ENCODE data around the gene SPECC1L.
"Not testable (repeated sequence)": the region's sequence is repeated elsewhere in the genome, so short reads cannot be mapped to it uniquely, and the experiment has no call there.

Gene SPECC1L

GRCh38 chr22:24265734-24266133 is 4.9 kb upstream of the SPECC1L start:
- TF ChIP-seq ZNF274 (IDR thresholded peaks at IDR 0.05; ENCODE audit: low read depth, low read length) = no peak
- no peak overlapping the region for H3K4me3 ChIP-seq (ENCODE audit: low read length)

DNA sequence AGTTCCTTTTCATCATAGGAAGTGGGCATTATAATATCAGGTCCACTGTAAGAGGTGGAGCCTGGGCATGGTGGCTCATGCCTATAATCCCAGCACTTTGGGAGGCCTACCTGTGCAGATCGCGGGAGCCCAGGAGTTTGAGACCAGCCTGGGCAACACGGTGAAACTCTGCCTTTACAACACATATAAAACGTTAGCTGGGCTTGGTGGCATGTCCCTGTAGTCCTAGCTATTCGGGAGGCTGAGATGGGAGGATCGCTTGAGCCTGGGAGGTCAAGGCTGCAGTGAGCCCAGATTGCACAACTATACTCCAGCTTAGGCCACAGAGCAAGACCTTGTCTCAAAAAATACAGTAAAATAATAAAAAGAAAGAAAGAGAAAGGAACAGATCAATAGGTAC is 4.1 kb upstream of the SPECC1L start:
- not testable (repeated sequence) for H3K4me3 ChIP-seq (ENCODE audit: low read length)

- peak overlapping the region; percentile 88 for H3K4me3 ChIP-seq (ENCODE audit: low read length)
- TF ChIP-seq ZNF274 (IDR thresholded peaks at IDR 0.05; ENCODE audit: low read depth, low read length) = no peak
These were observed 789 bp downstream of the SPECC1L start for GRCh38 chr22:24271386-24271854.

GRCh38 chr22:24273031-24273430 is 2.4 kb downstream of the SPECC1L start:
- not testable (repeated sequence) for H3K4me3 ChIP-seq (ENCODE audit: low read length)

DNA sequence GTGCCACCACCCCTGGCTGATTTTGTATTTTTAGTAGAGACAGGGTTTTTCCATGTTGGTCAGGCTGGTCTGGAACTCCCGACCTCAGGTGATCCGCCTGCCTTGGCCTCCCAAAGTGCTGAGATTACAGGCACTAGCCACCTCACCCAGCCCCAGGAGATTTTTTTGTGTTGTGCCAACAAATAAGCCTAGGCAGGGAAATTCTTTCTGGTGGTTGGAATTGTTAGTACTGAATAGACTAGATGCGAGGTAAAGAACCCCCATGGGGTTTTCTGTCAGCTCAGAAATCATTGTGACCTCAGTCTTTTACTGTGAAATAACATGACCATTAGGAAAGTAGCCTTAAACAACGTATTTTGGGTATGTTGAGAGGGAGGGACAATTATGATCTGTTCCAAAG is 3.3 kb downstream of the SPECC1L start:
- peak overlapping the region; percentile 21; the same call in 1 of the 2 replicates for H3K4me3 ChIP-seq (ENCODE audit: low read length)

GRCh38 chr22:24274696-24275405 is 4.2 kb downstream of the SPECC1L start:
- H3K4me3 ChIP-seq (ENCODE audit: low read length) = not testable (repeated sequence)

DNA sequence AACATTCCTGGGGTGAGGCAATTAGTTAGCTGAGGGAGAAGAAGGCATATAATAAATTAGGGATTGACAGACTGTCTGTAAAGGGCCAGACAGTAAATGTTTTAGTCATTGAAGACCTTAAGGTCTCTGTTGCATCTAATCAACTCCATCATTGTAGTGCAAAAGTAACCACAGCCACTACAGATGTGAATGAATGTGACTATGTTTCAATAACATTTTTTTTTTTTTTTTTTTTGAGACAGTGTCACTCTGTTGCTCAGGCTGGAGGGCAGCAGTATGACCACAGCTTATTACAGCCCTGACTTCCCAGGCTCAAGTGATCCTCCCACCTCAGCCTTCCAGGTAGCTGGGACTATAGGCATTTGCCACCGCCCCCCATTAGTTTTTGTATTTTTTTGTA is 9.7 kb downstream of the SPECC1L start:
- H3K4me3 ChIP-seq (ENCODE audit: low read length) = not testable (repeated sequence)

- no peak for TF ChIP-seq ZNF274 (IDR thresholded peaks at IDR 0.05; ENCODE audit: low read depth, low read length)
- H3K4me3 ChIP-seq (ENCODE audit: low read length) = no peak overlapping the region
These were observed 11.8 kb downstream of the SPECC1L start for GRCh38 chr22:24282401-24282800.

GRCh38 chr22:24284747-24285203 is 14.1 kb downstream of the SPECC1L start:
- no peak for TF ChIP-seq ZNF274 (IDR thresholded peaks at IDR 0.05; ENCODE audit: low read depth, low read length)
- no peak overlapping the region for H3K4me3 ChIP-seq (ENCODE audit: low read length)

- no peak for TF ChIP-seq ZNF274 (IDR thresholded peaks at IDR 0.05; ENCODE audit: low read depth, low read length)
- no peak overlapping the region for H3K4me3 ChIP-seq (ENCODE audit: low read length)
These were observed 14.6 kb downstream of the SPECC1L start for GRCh38 chr22:24285245-24285644.

- H3K4me3 ChIP-seq (ENCODE audit: low read length) = not testable (repeated sequence)
These were observed 16.6 kb downstream of the SPECC1L start for GRCh38 chr22:24287212-24287611.

GRCh38 chr22:24287801-24288200 is 17.2 kb downstream of the SPECC1L start:
- H3K4me3 ChIP-seq (ENCODE audit: low read length) = not testable (repeated sequence)

- no peak for TF ChIP-seq ZNF274 (IDR thresholded peaks at IDR 0.05; ENCODE audit: low read depth, low read length)
- no peak overlapping the region for H3K4me3 ChIP-seq (ENCODE audit: low read length)
These were observed 18.5 kb downstream of the SPECC1L start for GRCh38 chr22:24289114-24289513.

DNA sequence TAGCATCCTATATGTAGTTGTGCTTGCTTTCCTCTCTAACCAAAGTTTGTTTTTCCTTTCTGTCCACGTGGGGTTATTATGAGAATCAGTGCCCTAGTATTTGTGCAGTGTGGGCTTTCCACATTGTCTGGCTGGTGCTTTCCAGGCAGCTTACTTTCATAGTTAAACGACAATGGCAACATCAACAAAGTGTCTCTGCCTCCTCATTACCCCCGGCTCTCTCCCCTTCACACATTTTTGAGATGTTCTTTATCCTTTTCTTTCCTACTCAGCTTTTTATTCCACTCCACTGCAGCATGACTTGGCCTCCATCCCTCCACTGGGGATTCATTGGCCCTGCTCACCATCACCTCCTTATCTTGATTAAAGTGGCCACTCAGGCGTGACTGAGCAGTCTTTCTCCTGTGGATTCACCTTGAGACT is 19.1 kb downstream of the SPECC1L start:
- H3K4me3 ChIP-seq (ENCODE audit: low read length) = no peak overlapping the region
- no peak for TF ChIP-seq ZNF274 (IDR thresholded peaks at IDR 0.05; ENCODE audit: low read depth, low read length)

- no peak for TF ChIP-seq ZNF274 (IDR thresholded peaks at IDR 0.05; ENCODE audit: low read depth, low read length)
These were observed 19.8 kb downstream of the SPECC1L start for GRCh38 chr22:24290459-24290858.

GRCh38 chr22:24291515-24292201 is 21.0 kb downstream of the SPECC1L start:
- no peak overlapping the region for H3K4me3 ChIP-seq (ENCODE audit: low read length)
- TF ChIP-seq ZNF274 (IDR thresholded peaks at IDR 0.05; ENCODE audit: low read depth, low read length) = no peak

More at GRCh38 chr22:24290459-24290858, 19.8 kb downstream of the SPECC1L start:
- no peak overlapping the region for H3K4me3 ChIP-seq (ENCODE audit: low read length)

DNA sequence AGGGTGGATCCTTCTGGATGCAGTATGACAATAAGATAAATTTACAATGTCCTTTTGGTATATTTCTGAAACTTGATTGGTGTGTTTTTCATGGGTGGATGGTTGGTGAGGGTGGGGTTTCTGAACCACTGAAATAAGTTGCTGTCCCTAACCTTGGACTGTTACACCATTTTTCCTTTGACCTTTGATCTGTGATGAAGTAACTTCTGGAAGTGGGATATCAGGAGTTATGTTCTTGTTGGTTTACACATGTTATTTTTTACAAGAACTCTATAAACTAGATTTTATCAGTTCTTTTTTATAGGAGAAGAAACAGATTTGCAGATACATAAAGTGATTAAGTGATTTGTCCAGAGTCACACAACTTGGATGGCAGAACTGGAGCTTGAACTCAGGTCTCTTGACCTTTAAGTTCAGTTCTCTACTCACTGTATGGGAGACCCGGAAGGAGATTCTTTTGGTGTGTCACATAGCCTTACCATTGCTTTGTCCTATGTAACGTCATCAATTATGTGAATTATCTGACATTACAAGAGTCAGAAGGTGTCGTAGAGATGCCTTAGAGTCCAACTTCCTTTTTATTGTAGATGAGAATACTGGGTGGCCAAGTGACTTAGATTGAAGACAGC is 21.7 kb downstream of the SPECC1L start:
- H3K4me3 ChIP-seq (ENCODE audit: low read length) = not testable (repeated sequence)

- H3K4me3 ChIP-seq (ENCODE audit: low read length) = not testable (repeated sequence)
These were observed 24.3 kb downstream of the SPECC1L start for GRCh38 chr22:24294913-24295312.

DNA sequence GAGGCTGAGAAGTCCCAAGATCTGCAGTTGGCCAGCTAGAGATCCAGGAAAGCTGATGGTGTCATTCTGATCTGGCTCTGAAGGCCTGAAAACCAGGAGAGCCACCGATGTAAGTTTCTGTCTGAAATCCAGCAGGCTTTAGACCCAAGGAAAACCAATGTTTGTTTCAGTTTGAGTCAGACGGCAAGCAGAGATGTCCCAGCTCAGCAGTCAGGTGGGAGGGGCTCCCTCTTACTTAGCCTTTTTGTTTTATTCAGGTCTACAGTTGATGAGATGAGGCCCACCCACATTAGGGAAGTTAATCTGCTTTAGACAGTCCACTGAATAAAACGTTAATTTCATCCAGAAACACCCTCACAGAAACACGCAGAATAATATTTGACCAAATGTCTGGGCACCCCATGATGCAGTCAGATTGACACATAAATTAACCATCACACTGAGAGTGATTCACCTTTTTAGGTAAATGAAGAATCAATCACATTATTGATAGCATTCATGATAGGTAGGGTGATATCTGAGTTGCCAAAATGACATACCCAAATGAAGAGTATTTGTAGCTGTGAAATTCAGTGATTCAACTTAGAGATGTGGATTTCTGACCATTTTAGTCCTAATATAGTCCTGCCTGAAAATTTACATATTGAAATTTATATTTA is 28.0 kb downstream of the SPECC1L start:
- not testable (repeated sequence) for H3K4me3 ChIP-seq (ENCODE audit: low read length)

GRCh38 chr22:24300522-24300921 is 29.9 kb downstream of the SPECC1L start:
- not testable (repeated sequence) for H3K4me3 ChIP-seq (ENCODE audit: low read length)

All from GM08714 (cell line).